ENCODE results near the gene DERA.
"Not testable (repeated sequence)": the region's sequence is repeated elsewhere in the genome, so short reads cannot be mapped to it uniquely, and the experiment has no call there.

Gene DERA

DNA sequence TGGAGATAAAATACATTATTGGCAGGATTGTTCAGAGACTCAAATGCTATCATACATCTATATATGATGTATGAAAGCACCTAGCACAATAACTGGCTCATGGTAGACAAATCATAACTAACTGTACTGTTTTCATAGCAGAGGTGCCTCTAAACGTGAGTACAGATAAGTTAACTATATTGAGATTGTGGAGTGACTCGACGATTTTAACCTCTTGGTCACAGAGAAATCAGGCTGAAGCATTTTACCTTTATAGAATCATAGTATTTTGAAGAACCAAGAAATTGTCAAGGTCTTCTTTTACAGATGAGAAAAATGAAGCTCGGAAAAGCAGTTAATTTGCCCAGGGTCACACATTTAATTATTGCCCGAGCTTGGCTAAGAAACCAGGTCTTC lies 666 bp upstream of the DERA start:
- DNase-seq = no peak

DNA sequence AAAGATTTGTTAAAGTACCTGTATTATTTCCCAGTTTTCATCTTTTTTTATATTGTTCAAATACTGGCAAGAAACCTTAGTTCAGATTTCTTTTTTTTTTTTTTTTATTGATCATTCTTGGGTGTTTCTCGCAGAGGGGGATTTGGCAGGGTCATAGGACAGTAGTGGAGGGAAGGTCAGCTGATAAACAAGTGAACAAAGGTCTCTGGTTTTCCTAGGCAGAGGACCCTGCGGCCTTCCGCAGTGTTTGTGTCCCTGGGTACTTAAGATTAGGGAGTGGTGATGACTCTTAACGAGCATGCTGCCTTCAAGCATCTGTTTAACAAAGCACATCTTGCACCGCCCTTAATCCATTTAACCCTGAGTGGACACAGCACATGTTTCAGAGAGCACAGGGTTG lies 799 bp downstream of the DERA start:
- not testable (repeated sequence) for DNase-seq

- DNase-seq = not testable (repeated sequence)
Measured at GRCh38 chr12:15914131-15914530, 3.0 kb downstream of the DERA start.

- DNase-seq = no peak
Measured at GRCh38 chr12:15918066-15918465, 6.9 kb downstream of the DERA start.

GRCh38 chr12:15919418-15919817 lies 8.3 kb downstream of the DERA start:
- DNase-seq = no peak

GRCh38 chr12:15924956-15925355 lies 13.8 kb downstream of the DERA start:
- no peak for DNase-seq

DNA sequence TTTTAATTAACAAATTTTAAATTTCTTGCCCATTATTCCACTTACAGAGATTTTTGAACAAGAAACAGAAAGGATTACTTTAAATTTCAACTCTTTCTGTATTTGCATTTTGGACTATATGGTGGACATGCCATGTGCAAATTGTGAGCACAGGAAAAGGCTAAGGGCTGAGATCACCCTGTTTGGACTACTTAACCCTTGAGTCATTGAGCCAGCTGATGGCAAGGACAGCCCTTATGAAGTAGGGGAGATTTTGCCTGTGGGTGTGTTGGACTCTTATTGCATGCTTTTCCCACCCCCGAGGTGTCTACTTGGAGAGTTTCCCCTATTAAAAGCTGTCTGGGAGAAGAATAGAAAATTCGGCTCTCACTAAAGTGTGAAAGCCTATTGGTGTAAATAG lies 17.2 kb downstream of the DERA start:
- no peak for DNase-seq

DNA sequence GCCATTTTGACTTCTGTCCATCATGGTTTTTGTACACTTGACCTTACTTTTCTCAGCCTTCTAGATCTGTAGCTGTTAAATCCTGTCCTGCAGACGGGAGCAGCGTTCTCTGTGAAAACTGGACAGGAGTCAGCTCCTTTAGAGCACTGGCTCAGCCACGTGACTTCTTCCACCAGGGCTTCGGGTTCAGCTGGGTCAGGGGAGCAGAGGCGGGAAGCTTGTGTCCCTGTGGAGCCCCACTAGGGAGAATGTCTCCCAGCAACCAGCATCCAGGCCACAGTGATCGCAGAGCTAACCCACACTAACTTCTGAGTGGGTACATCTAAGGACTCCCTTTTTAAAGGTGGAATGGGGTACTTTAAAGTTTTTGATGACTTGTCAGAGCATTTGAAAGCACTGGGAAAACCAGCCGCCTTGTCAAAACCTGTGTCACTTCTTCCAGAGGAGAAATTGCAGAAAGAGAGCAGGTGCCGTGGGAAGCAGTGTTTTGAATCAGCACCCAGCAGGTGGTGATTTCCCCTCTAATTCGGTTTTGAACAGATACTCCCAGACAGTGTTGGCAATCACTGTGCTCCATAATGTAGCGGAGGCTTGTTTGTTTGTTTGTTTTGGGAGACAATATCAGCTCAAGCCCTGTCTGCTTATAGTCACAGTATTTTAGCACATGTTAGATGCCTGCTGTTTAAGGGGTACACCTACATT lies 17.9 kb downstream of the DERA start:
- DNase-seq = no peak

- no peak for DNase-seq
Measured at GRCh38 chr12:15931590-15932053, 20.5 kb downstream of the DERA start.

DNA sequence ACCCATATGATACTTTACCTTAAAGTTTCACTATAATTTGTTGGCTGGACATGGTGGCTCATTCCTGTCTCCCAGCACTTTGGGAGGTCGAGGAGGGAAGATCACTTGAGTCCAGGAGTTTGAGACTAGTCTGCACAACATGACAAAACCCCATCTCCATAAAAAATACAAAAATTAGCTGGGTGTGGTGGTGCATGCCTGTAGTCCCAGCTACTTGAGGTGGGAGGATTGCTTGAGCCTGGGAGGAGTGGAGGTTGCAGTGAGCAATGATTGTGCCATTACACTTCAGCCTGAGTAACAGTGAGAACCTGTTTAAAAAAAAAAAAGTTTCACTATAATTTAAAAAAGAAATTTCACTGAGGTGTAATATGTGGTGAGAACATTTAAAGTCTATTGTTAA lies 21.2 kb downstream of the DERA start:
- no peak for DNase-seq

DNA sequence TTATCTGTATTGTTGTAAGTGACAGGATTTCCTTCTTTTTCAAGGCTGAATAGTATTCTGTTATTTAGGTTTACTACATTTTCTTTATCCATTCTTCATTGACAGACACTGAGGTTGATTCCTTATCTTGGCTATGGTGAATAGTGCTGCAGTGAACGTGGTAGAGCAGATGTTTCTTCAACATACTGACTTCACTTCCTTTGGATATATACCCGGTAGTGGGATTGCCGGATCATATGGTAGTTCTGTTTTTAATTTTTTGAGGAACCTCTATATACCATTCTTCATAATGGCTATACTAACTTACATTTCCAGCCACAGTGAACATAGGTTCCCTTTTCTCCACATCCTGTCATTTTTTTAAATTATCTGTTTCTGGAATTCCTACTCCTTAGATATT lies 21.8 kb downstream of the DERA start:
- DNase-seq = no peak

DNA sequence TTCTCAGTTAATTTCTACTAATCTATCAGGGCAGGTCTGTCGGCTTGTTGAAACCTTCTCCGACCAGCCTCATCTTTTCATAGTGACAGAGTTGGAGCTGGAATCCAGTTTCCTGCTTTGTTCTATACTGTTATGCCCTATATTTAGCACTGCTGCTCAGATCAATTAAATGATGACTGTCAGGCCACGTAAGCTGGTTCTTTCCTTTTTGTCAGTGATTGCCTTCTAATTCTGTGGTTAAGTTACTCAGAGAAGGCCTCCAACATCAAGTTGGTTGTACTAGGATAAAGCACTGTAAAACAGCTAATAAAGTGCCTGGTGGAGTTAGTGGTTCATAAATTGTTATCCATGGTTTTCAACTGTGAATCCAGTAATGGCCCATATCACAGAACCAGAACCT lies 22.6 kb downstream of the DERA start:
- DNase-seq = no peak

DNA sequence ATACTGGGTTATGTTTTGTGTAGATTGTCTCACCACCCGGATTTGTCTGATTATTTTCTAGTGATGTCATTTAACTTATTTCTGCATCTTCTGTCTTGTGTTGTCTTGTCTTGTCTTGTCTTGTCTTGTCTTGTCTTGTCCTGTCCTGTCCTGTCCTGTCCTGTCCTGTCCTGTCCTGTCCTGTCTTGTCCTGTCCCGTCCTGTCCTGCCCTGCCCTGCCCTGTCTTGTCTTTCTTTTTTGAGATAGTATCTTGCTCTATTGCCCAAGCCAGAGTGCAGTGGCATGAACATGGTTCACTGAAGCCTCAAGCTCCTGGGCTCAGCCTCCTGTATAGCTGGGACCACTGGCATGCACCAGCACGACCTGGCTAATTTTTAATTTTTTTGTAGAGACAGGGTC lies 25.6 kb downstream of the DERA start:
- DNase-seq = no peak

DNA sequence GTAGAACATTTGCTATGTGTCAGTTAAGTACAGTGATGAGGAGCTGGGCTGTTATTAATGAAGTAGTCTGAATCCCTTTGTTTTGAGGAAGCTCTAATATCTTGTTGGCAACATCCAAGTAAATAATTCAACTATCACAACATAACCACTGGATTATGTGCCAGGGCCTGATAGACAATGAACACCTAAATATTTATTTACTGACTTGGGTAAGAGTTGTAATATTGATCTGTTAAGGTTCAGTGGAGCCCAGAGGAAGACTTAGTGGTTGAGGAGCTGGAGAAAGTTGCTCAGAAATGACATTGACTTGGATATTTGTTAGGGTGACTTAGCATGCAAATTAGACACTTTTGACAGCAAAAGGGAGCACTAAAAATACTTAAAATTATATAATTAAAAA lies 26.8 kb downstream of the DERA start:
- DNase-seq = no peak

- DNase-seq = no peak
Measured at GRCh38 chr12:15939111-15939510, 28.0 kb downstream of the DERA start.

- no peak for DNase-seq
Measured at GRCh38 chr12:15942475-15942874, 31.3 kb downstream of the DERA start.

DNA sequence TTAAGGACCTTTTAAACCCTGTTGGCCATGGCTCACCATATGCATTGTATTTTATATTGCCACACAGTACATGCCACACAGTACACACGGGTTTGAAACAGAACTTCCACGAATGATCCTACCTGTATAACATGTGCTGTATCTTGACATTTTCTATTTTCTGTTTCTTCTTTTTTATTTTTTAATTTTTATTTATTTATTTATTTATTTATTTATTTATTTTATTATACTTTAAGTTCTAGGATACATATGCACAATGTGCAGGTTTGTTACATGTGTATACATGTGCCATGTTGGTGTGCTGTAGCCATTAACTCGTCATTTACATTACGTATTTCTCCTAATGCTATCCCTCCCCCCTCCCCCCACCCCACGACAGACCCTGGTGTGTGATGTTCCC lies 32.4 kb downstream of the DERA start:
- not testable (repeated sequence) for DNase-seq

DNA sequence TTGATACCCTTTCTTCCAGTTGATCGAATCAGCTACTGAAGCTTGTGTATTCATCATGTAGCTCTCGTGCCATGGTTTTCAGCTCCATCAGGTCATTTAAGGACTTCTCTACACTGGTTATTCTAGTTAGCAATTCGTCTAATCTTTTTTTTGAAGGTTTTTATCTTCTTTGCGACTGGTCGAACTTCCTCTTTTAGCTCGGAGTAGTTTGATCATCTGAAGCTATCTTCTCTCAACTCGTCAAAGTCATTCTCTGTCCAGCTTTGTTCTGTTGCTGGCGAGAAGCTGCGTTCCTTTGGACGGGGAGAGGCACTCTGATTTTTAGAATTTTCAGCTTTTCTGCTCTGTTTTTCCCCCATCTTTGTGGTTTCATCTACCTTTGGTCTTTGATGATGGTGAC lies 37.3 kb downstream of the DERA start:
- not testable (repeated sequence) for DNase-seq

DNA sequence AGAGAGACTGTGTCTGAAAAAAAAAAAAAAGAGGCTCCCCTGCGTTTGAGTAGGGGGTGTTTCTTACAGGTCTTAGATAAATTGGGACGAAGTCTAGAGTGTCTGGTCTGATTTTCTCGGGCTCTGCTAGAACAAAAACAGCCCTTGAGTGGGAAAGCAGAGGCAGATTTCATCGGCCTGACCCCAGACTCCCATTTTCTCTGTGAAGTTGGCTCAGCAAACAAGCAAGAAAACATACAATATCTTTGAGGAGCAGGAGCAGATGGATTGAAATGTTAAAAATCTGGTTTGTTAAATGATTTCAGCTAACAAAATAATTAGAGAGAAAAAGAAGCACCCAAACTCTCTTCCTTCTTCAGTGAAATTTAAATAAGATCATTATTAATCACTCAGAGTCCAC lies 44.1 kb downstream of the DERA start:
- DNase-seq = no peak

GRCh38 chr12:15956010-15956409 lies 44.9 kb downstream of the DERA start:
- DNase-seq = no peak

DNA sequence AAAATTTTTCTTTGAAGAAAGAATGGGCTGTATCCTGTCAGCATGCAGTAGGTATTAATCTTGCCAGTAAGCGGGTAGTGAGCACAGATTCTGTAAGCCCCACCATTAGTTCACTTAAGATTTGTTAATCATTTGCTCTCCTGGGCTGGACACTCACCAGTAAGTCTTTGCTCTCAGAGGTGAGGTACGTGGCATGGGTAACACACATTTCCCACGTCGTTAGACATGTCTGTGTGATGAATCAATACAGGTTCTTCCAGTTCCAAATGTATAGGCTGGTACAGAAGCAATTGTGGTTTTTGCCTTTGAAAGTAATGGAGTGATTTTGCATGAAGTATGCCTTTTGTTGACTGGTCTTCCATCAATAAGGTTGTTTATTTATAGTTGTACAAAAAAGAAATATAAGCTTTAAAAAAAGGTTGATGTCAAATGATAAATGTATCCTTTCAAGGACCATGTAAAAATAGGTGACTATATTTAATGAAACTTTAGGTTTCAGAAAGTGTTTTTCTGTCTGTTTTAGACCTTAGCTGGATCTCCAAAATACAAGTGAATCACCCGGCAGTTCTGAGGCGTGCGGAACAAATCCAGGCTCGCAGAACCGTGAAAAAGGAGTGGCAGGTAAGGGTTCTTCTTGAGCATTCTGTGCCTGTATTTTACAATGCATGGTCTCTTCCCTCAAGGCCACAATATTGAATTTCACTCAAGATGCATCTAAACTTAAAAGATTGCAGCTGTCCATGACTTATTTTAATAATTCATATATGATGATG lies 45.5 kb downstream of the DERA start:
- DNase-seq = no peak

DNA sequence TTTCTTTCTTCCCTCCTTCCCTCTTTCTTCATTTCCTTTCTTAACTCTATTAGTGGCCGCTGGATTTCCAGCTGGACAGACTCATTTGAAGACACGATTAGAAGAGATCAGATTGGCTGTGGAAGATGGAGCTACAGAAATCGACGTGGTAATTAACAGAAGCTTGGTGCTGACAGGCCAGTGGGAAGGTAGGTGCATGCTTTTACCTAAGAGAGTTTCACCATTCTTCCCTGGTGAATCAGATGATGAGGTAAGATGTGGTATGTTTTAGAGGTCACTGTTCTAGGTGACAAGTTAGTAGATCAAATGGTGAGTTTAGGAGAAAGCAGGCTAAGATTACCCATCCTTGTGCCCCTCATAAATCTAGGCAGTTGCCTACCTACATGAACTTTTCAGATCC lies 51.6 kb downstream of the DERA start:
- no peak for DNase-seq

DNA sequence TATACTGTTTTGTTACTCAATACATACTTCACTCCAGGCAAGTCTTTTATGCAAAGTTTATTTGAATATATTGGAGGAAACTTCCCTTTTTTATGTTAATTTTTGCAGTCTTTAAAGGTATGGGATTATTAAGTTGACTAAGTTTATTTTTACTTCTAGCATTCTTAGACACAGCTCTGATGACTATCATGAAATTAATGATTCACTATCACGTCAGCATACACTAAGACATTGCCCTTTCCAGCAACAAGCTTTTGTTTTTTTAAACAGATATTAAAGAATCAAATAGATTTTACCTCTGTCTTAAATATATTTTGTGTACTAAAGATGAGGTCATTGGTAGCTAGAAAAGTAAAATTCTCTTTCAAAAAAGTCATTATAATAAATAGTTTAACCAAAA lies 52.1 kb downstream of the DERA start:
- no peak for DNase-seq

GRCh38 chr12:15966426-15966825 lies 55.3 kb downstream of the DERA start:
- DNase-seq = no peak

- not testable (repeated sequence) for DNase-seq
Measured at GRCh38 chr12:15967053-15967452, 55.9 kb downstream of the DERA start.

All from activated effector memory CD4-positive, alpha-beta T cell treated with anti-CD3 and anti-CD28 coated beads, Interleukin-2, amount 50 U/mL, for 16 hours (primary cell).